CD4-positive, alpha-beta T cell treated with Interleukin-4 for 4 hours (primary cell): ENCODE measurements around the gene MAGEB3.

ENCODE experiments used
- DNase-seq: peaks from one replicate; pipeline ENCODE4 v3.0.0-alpha.2; 2020

MAGEB3 gene

DNA sequence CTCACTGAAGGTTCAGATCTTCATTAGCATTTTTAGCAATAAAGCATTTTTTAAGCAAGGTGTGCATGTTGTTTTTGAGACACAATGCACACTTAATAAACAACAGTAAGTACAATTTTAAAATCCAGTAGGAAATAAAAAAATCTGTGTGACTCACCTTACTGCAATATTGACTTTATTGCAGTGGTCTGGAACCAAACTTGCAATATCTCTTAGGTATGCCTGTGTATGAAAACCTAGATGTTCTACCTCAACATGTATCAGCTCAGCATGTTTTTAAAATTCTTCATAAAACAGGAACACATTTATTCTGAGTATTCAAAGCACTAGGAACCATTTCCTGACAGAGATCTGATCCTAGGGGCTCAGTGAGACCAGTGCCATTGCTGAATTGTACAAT, 52.1 kb downstream of the MAGEB3 start:
- DNase-seq, result no peak

DNA sequence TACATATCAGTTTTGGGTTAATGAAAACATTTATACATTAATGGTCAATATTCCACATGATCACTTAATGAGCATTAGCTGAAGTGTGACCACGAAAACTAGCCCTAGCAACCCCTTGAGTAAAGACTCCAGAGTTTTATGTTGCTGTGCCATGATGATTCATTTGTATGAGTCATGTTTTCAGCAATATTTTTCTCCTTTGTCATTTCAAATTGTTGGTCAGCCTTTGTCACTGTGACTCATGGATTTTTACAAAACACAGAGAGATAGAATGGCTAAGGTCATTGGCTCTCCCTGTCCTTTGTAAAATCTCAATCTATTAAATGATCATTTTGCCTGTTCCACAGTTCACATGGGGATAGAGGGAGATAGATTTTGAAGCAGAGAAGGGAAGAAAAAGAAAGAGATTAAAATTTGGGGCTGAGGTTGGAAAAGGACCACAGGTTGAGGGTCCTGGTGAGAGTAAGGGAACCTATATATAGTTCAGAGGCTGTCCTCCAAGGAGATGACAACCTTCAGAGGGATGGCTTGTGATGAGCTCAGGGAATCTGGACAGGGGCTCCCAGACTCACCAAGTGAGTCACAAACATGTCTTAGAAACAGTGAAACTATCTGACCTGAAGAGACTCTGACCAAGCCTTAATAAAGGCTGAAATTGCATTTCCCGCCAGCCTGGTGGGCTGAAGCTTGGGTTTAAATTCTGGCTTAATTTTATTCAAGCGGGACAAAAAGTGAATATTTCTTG, 53.2 kb downstream of the MAGEB3 start:
- DNase-seq, result no peak
